HG03280 (cell line): ENCODE data around the gene SEC14L1.
A peak's percentile ranks its signal among the peaks of the same experiment; 100 is the strongest.

Experiments used
- ATAC-seq: cut with Tn5 transposase; IDR thresholded peaks from one replicate; pipeline ENCODE4 v1.9.1; 2021; ENCODE audit warnings: mild to moderate bottlenecking, moderate library complexity; ENCODE audit not compliant: unreplicated experiment

SEC14L1 gene

GRCh38 chr17:77188084-77189066 lies 47.6 kb downstream of the SEC14L1 start:
- ATAC-seq = no peak

- peak; percentile 67 for ATAC-seq
These were observed 48.4 kb downstream of the SEC14L1 start for GRCh38 chr17:77189148-77189547.

DNA sequence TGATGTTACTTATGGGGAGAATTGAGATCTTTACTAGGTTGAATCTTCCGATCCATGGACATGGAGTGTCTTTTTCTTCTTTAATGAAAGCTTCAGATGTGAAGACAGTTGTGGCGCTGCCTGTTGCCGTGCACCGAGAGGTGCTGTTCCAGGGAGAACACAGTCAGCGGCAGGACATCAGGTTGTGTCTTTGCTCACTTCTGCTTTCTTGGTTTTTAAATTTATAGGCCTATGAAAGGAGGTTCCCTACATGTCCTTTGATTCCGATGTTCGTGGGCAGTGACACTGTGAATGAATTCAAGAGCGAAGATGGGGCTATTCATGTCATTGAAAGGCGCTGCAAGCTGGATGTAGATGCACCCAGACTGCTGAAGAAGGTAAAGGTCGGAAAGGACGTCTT lies 49.8 kb downstream of the SEC14L1 start:
- no peak for ATAC-seq

DNA sequence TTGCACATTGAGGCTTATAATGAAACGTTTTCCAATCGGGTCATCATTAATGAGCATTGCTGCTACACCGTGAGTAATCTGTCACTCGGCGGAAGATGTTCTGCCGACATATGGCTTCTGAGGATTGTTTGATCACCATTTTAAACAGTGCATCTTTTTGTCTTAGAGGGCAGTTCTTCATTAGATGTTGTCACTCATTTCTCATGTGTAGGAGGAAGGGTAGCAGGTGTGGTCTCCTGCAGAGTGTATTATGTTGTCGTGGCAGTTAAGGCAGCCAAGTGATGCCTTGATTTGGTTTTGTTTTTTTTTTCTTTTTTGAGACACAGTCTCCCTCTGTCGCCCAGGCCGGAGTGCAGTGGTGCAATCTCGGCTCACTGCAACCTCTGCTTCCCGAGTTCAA lies 50.5 kb downstream of the SEC14L1 start:
- ATAC-seq = no peak

- no peak for ATAC-seq
These were observed 52.9 kb downstream of the SEC14L1 start for GRCh38 chr17:77193653-77194052.

DNA sequence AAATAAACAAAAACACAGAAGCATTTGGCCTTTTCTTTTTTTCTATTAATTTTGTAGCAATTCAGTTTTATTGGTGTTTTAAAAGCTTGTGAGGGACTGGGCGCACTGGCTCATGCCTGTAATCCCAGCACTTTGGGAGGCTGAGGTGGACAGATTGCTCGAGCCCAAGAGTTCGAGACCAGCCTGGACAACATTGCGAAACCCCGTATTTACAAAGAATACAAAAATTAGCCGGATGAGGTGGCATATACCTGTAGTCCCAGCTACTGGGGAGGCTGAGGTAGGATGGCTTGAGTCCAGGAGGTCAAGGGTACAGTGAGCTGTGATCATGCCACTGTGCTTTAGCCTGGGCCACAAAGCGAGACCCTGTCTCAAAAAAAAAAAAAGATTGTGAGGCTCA lies 53.4 kb downstream of the SEC14L1 start:
- ATAC-seq = no peak

- ATAC-seq = no peak
These were observed 55.5 kb downstream of the SEC14L1 start for GRCh38 chr17:77196251-77196650.

DNA sequence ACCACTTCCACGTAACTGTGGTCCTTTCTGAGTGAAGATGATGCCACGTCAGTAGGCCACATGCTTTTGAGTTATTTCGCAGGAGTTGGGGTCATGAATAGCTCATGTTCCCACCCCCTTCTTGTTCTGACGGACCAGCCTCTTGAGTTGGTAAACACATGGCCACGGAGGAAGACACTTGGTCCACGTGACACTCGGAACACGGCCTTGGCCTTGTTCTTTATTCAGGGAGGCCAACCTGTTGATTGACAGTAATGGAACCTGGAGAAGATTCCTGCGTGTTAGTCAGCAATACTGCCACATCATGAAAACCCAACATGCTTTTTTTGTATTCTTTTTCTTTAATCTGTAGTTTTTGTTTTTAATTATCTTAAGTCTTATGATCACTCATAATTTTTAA lies 56.3 kb downstream of the SEC14L1 start:
- no peak for ATAC-seq

- no peak for ATAC-seq
These were observed 59.9 kb downstream of the SEC14L1 start for GRCh38 chr17:77200711-77201110.

- ATAC-seq = no peak
These were observed 62.7 kb downstream of the SEC14L1 start for GRCh38 chr17:77203436-77203835.

GRCh38 chr17:77203846-77204245 lies 63.1 kb downstream of the SEC14L1 start:
- ATAC-seq = no peak

- ATAC-seq = no peak
These were observed 63.8 kb downstream of the SEC14L1 start for GRCh38 chr17:77204536-77204935.

DNA sequence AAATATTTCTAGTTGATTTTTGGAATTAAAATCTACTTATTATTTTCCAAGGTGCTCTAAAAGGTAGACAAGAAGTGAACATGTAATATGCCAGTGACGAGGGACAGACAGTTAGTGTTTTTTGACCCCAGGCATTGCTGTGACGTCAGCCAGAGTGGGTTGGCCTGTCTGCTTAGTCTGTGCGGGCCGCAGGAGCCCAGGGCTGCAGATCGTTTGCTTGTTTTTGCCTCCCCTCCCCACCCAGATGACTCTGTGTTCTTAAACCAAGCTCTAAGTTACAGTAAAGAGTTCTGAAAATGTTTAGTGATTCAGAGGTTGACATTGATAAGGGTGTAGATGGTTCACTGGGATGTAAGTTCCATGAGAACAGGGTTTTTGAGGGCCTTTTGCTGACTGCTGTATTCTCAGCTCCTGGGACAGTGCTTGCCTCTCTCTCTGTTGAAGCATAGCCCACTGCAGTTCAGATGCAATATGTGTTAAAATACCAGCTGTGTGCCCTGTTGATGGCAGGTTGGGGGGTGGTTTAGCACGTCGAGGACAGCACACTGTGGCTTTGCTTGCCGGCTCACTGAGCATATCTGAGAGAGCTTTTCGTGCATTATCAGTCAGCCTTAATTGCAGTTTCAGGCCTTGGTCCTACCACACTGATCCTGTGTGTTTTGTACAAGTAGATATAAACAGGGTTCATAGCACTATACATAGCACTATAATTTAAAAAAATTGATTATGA lies 64.8 kb downstream of the SEC14L1 start:
- no peak for ATAC-seq

DNA sequence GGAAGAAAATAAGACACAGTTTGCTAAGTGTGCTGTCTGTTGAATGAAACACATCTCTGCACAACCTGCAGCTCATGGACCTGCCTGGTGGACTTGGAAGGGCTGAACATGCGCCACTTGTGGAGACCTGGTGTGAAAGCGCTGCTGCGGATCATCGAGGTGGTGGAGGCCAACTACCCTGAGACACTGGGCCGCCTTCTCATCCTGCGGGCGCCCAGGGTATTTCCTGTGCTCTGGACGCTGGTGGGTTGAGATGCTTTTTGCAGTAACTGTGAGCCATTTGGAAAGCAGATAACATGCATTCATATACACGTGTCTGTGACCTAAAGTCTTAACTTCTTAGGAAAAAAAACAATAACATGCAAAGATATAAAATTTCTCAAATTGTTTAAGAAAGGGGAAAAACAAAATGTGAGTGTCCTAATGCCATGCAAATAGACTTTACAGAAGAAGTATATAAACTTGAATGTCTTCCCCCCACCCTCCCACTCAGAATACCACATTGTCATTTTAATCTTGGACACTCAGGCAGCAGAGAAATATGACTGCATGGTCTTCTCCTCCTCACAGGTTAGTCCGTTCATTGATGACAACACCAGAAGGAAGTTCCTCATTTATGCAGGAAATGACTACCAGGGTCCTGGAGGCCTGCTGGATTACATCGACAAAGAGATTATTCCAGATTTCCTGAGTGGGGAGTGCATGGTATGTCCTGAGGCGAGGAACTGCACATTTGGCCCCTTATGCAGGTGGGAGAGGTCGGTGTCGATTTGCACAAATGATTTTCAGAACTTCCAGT lies 65.6 kb downstream of the SEC14L1 start:
- no peak for ATAC-seq

- no peak for ATAC-seq
These were observed 67.0 kb downstream of the SEC14L1 start for GRCh38 chr17:77207689-77208216.

DNA sequence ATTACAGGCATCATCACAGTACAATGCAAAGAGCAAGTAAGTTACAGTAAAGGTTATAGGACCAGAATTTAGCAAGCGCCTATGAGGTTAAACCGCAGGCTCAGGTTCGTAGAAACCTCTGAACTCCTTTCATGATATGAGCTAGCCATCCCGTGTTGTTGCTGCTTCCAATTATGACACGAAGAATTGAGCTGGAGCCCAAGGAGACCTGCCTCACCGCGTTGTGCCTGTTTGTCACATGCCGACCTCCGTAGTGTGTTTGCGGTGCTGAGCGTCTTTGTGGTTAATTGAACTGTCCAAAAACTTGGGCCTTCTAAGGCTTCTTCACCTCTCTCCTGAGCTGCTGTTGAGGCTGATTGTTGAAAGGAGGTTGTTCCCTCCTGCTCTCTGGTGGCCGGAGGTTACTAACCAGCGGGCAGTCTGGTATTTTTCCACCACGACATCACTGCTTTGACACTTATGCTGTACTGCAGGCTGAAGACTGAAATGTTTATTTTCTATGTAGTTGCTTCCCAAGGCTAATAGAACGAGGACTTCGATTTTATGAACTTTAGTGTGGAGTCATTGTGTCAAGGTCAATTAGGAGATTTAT lies 67.5 kb downstream of the SEC14L1 start:
- no peak for ATAC-seq

DNA sequence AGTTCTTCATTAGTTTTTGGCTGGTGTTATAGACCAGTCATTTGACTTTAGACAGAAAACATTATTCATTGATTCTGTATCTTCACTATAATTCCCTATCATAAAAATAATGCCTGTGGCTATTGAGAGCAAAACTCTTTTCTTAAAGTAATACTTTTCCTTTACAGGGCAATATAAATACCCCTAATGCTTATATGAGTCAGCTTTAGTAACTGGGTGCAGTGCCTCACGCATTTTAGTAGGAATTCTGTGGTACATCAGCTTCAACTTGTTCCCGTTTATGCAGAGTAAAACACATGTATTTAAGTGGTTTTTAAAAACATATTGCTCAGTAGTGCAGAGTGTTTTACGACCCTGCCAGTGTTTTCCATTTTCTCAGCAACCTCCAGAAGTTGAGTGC lies 68.1 kb downstream of the SEC14L1 start:
- ATAC-seq = no peak

- no peak for ATAC-seq
These were observed 68.6 kb downstream of the SEC14L1 start for GRCh38 chr17:77209330-77209748.

- ATAC-seq = no peak
These were observed 69.6 kb downstream of the SEC14L1 start for GRCh38 chr17:77210331-77210730.

DNA sequence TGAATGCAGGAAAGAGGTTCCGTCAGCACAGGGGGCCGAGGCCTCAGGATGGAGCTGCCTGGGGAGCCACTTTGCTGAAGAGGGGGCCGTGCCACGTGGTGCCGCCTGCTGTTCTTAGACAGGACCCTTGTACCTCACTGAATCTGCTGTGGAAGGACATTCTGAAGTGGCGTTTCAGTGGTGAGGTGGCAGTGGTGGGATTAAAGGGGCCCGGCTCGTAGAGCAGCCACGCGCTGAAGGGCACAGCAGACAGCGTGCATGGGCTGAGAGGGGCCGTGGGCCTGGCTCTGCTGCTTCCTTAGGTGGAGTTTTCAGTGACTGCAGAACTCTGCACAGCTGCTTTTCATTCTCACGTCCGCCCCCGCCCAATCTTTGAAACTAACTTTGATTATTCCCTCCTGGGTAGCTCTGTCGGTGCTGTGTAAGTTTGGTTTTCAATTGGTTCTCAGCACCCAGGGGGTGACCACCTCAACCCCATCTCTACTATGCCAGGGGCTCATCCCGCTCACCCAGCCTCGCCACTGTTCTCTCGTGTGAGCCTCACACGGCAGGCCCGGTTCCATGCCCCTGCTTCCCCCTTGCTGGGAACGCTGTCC lies 70.3 kb downstream of the SEC14L1 start:
- ATAC-seq = no peak
